IMR-90 (cell line): ENCODE data around the gene RIC8B. TPM values are rescaled to one million over a fixed set of nuclear protein-coding genes. Genes with fewer than 3 reads are reported as not detected.

Experiments
- ATAC-seq: fragments of 200-7000 bp; cut with Tn5 transposase; 2 replicates; pipeline ENCODE4 v1.9.1; 2020; ENCODE audit warnings: low read depth, mild to moderate bottlenecking, moderate library complexity
- BruUV-seq: library from RNA; stranded (reverse); fragments of 400-500 nt; replicated peaks from 2 replicates; lab custom pipeline; 2021; lab: Mats Ljungman, UMichigan
- CTCF ChIA-PET: fragments of 300-600 bp; formaldehyde crosslinking; extraction: SDS; loops from one replicate; lab custom pipeline; 2021; ENCODE audit warnings: antibody characterized with exemption; lab: Yijun Ruan, JAX
- POLR2A ChIA-PET: fragments of 300-600 bp; sonication (Branson Sonifier 250); formaldehyde crosslinking; loops from one replicate; lab custom pipeline; 2022; ENCODE audit warnings: antibody characterized with exemption; ENCODE audit not compliant: unreplicated experiment; lab: Charles Lee
- DNase-seq: peaks from one replicate; pipeline ENCODE4 v3.0.0; 2013
- H2AFZ ChIP-seq: replicated peaks from 2 replicates; pipeline ENCODE3; 2013; ENCODE audit warnings: low read length, mild to moderate bottlenecking; ENCODE audit not compliant: poor library complexity
- H2AK5ac ChIP-seq: 2 replicates; pipeline ENCODE4 v1.6.1; 2013; ENCODE audit warnings: low read depth, low read length, inconsistent platforms
- H2AK9ac ChIP-seq: replicated peaks from 2 replicates; pipeline ENCODE3; 2013; ENCODE audit warnings: mild to moderate bottlenecking, low read depth, low read length, moderate library complexity; ENCODE audit not compliant: poor library complexity
- H2BK120ac ChIP-seq: 2 replicates; pipeline ENCODE4 v1.6.1; 2013; ENCODE audit warnings: low read depth, low read length, inconsistent platforms
- H2BK15ac ChIP-seq: 3 replicates; pipeline ENCODE4 v1.6.1; 2013; ENCODE audit warnings: low read depth, low read length, inconsistent platforms
- H2BK20ac ChIP-seq: 2 replicates; pipeline ENCODE4 v1.6.1; 2013; ENCODE audit warnings: low read depth, mild to moderate bottlenecking, inconsistent platforms, low read length, moderate library complexity
- H2BK5ac ChIP-seq: 2 replicates; pipeline ENCODE4 v1.6.1; 2013; ENCODE audit warnings: mild to moderate bottlenecking, low read depth, low read length, inconsistent platforms; ENCODE audit not compliant: poor library complexity, severe bottlenecking
- H3K14ac ChIP-seq: replicated peaks from 2 replicates; pipeline ENCODE4 v1.6.1; 2013; ENCODE audit warnings: low read depth, low read length, inconsistent platforms
- H3K18ac ChIP-seq: 2 replicates; pipeline ENCODE4 v1.6.1; 2013; ENCODE audit warnings: low read depth, low read length, control low read depth
- H3K23ac ChIP-seq: 2 replicates; pipeline ENCODE4 v1.6.1; 2013; ENCODE audit warnings: low read depth, low read length, inconsistent platforms
- H3K27ac ChIP-seq: 2 replicates; pipeline ENCODE4 v1.5.1; 2013; ENCODE audit warnings: mild to moderate bottlenecking, control low read depth, low read length; ENCODE audit not compliant: insufficient read depth
- H3K27me3 ChIP-seq: 2 replicates; pipeline ENCODE4 v1.6.1; 2013; ENCODE audit warnings: low read length; ENCODE audit not compliant: control insufficient read depth, insufficient read depth
- H3K36me3 ChIP-seq: 2 replicates; pipeline ENCODE4 v1.6.1; 2013; ENCODE audit warnings: low read length, mixed read lengths; ENCODE audit not compliant: control insufficient read depth, insufficient read depth
- H3K4ac ChIP-seq: 2 replicates; pipeline ENCODE4 v1.6.1; 2013; ENCODE audit warnings: low read depth, low read length, inconsistent platforms
- H3K4me1 ChIP-seq: 2 replicates; pipeline ENCODE4 v1.6.1; 2013; ENCODE audit warnings: low read length, mixed read lengths; ENCODE audit not compliant: control insufficient read depth, insufficient read depth
- H3K4me2 ChIP-seq: 2 replicates; pipeline ENCODE4 v1.6.1; 2013; ENCODE audit warnings: low read depth, mild to moderate bottlenecking, control low read depth, low read length, moderate library complexity
- H3K4me3 ChIP-seq: 2 replicates; pipeline ENCODE4 v1.5.1; 2013; ENCODE audit warnings: low read depth, mild to moderate bottlenecking, control low read depth, low read length, moderate library complexity; ENCODE audit not compliant: insufficient read depth
- H3K56ac ChIP-seq: 2 replicates; pipeline ENCODE4 v1.6.1; 2013; ENCODE audit warnings: low read length, inconsistent platforms; ENCODE audit not compliant: insufficient read depth; ENCODE audit errors: extremely low read depth
- H3K79me1 ChIP-seq, 2 experiments: 2 replicates each; pipeline ENCODE4 v1.6.1; 2013; ENCODE audit warnings: low read length in 2 of 2, inconsistent platforms in 1 of 2, low read depth in 1 of 2
- H3K9ac ChIP-seq: 2 replicates; pipeline ENCODE4 v1.6.1; 2013; ENCODE audit warnings: low read depth, low read length, control low read depth
- H3K9me1 ChIP-seq: 2 replicates; pipeline ENCODE4 v1.6.1; 2013; ENCODE audit warnings: low read length, inconsistent platforms; ENCODE audit not compliant: insufficient read depth
- H3K9me3 ChIP-seq: 2 replicates; pipeline ENCODE4 v1.6.1; 2013; ENCODE audit warnings: low read length; ENCODE audit not compliant: control insufficient read depth, insufficient read depth
- H4K20me1 ChIP-seq: 2 replicates; pipeline ENCODE4 v1.6.1; 2013; ENCODE audit warnings: low read length, inconsistent platforms; ENCODE audit not compliant: insufficient read depth
- H4K5ac ChIP-seq: 2 replicates; pipeline ENCODE4 v1.6.1; 2013; ENCODE audit warnings: mild to moderate bottlenecking, low read depth, low read length, control low read depth
- H4K8ac ChIP-seq, 2 experiments: 2 replicates each; pipeline ENCODE4 v1.6.1; 2013; ENCODE audit warnings: low read depth in 2 of 2, low read length in 2 of 2, control low read depth in 1 of 2, inconsistent platforms in 1 of 2
- H4K91ac ChIP-seq: 2 replicates; pipeline ENCODE4 v1.6.1; 2013; ENCODE audit warnings: low read depth, low read length, inconsistent platforms; ENCODE audit not compliant: insufficient read depth
- CHD1 ChIP-seq: IDR thresholded peaks from 2 replicates; pipeline ENCODE4 v1.6.1; 2012; ENCODE audit warnings: low read depth, low read length, improper control_type of control experiment
- FOS ChIP-seq: fragments of 150-350 bp; IDR thresholded peaks from 2 replicates; pipeline ENCODE4 v1.6.1; 2016; ENCODE audit warnings: low read depth, low read length
- MXI1 ChIP-seq: IDR thresholded peaks from 2 replicates; pipeline ENCODE4 v1.6.1; 2012; ENCODE audit warnings: low read depth, mild to moderate bottlenecking, low read length, moderate library complexity, borderline replicate concordance
- NFE2L2 ChIP-seq: fragments of 150-350 bp; IDR thresholded peaks from 2 replicates; pipeline ENCODE4 v1.6.1; 2016; ENCODE audit warnings: low read depth, mild to moderate bottlenecking, low read length
- POLR2A ChIP-seq: IDR thresholded peaks from 2 replicates; pipeline ENCODE4 v1.6.1; 2012; ENCODE audit warnings: mild to moderate bottlenecking, low read depth, low read length
- RCOR1 ChIP-seq: IDR thresholded peaks from 2 replicates; pipeline ENCODE4 v1.6.1; 2012; ENCODE audit warnings: mild to moderate bottlenecking, low read length, improper control_type of control experiment; ENCODE audit not compliant: insufficient replicate concordance
- RFX5 ChIP-seq: IDR thresholded peaks from 2 replicates; pipeline ENCODE4 v1.8.0; 2012; ENCODE audit warnings: low read depth, mild to moderate bottlenecking, low read length, moderate library complexity
- dilution Hi-C: fragments of 300-500 bp; cut with HindIII; formaldehyde crosslinking; loops from one replicate; pipeline ENCODE4 v1.14.3; 2018; ENCODE audit warnings: low sequenced_read_pairs; ENCODE audit not compliant: unreplicated experiment
- in situ Hi-C: fragments of 300-500 bp; cut with MboI; formaldehyde crosslinking; loops from 3 replicates; pipeline ENCODE4 v1.14.3; 2019; ENCODE audit warnings: low sequenced_read_pairs, inconsistent platforms, mixed read lengths
- intact Hi-C: fragments of 100-400 bp; cut with micrococcal nuclease; formaldehyde crosslinking; loops from 2 replicates; pipeline ENCODE4 v1.10.0; 2022
- polyA plus RNA-seq, 3 experiments: library from polyadenylated mRNA; depleted of rRNA; stranded (reverse); fragments of >200 nt; gene quantifications; 2 replicates each; pipeline ENCODE4 v1.2.3, GENCODE V29; 2012; ENCODE audit warnings: low replicate concordance in 1 of 3
- total RNA-seq: library from RNA; depleted of rRNA; stranded (reverse); fragments of >200 nt; gene quantifications from 2 replicates; pipeline ENCODE4 v1.2.3, GENCODE V29; 2012
- TF ChIP-seq, protein P1 (sequence below): conservative IDR thresholded peaks from 2 replicates; pipeline ENCODE4 v1.5.1; 2012; ENCODE audit warnings: mild to moderate bottlenecking, low read depth, low read length, improper control_type of control experiment

Gene RIC8B
- total and polyA plus RNA-seq, 2 of the 4 experiments (the other 2 are of a cell fraction) = 5.5 to 19.5 TPM

DNA sequence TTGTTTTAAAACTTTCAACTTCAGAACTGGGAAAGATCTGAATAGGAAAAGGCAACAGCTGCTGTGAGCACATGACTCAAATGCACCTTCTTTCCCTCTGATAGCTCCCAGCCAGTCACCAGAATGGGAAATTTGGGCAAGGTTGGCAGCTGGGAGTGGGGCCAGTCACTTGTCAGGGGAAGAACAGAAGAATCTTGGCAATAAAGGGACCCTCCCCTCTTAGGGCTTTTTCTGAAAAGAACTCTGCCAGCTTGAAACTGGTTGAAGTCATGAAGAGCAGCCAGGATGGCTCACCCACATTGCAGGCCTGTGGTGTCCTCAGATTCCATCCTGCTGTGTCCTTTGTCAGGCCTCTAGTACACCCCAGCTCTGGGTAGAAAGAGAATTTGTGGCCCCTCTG, 10.3 kb upstream of the RIC8B start:
- no peak for DNase-seq
- no TSS peak for BruUV-seq
- Histone ChIP-seq H3K4me2 (no peak overlapping the region), H2BK20ac (no peak overlapping the region), H2BK120ac (no peak overlapping the region), H3K4me1 (peaks cover 1% of the 10 kb centered on the region; the same call in 1 of the 2 replicates), H2BK5ac (no peak overlapping the region), H4K8ac (no peak overlapping the region), H2AK5ac (no peak overlapping the region), H2AFZ (no peak overlapping the region), H4K20me1 (no peaks in the 10 kb centered on the region), H4K91ac (no peak overlapping the region), H3K14ac (no peak overlapping the region), H3K23ac (no peak overlapping the region), H3K27ac (no peak overlapping the region), H3K27me3 (peaks cover 7% of the 10 kb centered on the region), H3K36me3 (no peaks in the 10 kb centered on the region), H3K9me1 (no peaks in the 10 kb centered on the region), H2BK15ac (no peak overlapping the region), H3K9me3 (no peaks in the 10 kb centered on the region), H4K5ac (no peak overlapping the region), H3K9ac (no peak overlapping the region), H3K79me1 (no peaks in the 10 kb centered on the region), H3K4ac (no peak overlapping the region), H3K4me3 (no peak overlapping the region), H2AK9ac (no peak overlapping the region), H3K18ac (no peak overlapping the region), H3K56ac (no peak overlapping the region)
- no peak for TF ChIP-seq FOS
- TF ChIP-seq CHD1 = no peak
- TF ChIP-seq, protein P1, sequence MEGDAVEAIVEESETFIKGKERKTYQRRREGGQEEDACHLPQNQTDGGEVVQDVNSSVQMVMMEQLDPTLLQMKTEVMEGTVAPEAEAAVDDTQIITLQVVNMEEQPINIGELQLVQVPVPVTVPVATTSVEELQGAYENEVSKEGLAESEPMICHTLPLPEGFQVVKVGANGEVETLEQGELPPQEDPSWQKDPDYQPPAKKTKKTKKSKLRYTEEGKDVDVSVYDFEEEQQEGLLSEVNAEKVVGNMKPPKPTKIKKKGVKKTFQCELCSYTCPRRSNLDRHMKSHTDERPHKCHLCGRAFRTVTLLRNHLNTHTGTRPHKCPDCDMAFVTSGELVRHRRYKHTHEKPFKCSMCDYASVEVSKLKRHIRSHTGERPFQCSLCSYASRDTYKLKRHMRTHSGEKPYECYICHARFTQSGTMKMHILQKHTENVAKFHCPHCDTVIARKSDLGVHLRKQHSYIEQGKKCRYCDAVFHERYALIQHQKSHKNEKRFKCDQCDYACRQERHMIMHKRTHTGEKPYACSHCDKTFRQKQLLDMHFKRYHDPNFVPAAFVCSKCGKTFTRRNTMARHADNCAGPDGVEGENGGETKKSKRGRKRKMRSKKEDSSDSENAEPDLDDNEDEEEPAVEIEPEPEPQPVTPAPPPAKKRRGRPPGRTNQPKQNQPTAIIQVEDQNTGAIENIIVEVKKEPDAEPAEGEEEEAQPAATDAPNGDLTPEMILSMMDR = no peak
- no peak for TF ChIP-seq POLR2A
- no peak for TF ChIP-seq NFE2L2
- TF ChIP-seq RFX5 = no peak
- no peak for TF ChIP-seq MXI1
- TF ChIP-seq RCOR1 = no peak
- ChIA-PET CTCF (no interaction called here), POLR2A (no interaction called here)
- dilution Hi-C loops (no loop called here), in situ Hi-C loops (no loop called here), intact Hi-C loops (no loop called here)
- no peak for ATAC-seq
